ACC112 (cell line): ENCODE data around the gene BCAR1.

Experiments used
- H2AFZ ChIP-seq: fragments of 200-600 bp; sonication (generic); one replicate; pipeline ENCODE4 v1.6.0; 2017; ENCODE audit warnings: antibody characterized with exemption, low read length; ENCODE audit not compliant: unreplicated experiment
- H3K27ac ChIP-seq: fragments of 200-600 bp; sonication (generic); 2 replicates; pipeline ENCODE4 v1.5.1; 2014; ENCODE audit warnings: low read depth, mild to moderate bottlenecking, antibody characterized with exemption, low read length, moderate library complexity
- H3K27me3 ChIP-seq: fragments of 200-600 bp; sonication (generic); 2 replicates; pipeline ENCODE4 v1.6.1; 2014; ENCODE audit warnings: mild to moderate bottlenecking, antibody characterized with exemption, low read length, moderate library complexity, mixed read lengths; ENCODE audit not compliant: insufficient read depth
- H3K36me3 ChIP-seq: fragments of 200-600 bp; sonication (generic); 2 replicates; pipeline ENCODE4 v1.6.1; 2016; ENCODE audit warnings: mild to moderate bottlenecking, antibody characterized with exemption, low read length, moderate library complexity, mixed read lengths; ENCODE audit not compliant: insufficient read depth
- H3K4me1 ChIP-seq: fragments of 200-600 bp; sonication (generic); one replicate; pipeline ENCODE4 v1.6.1; 2016; ENCODE audit warnings: low read length, mixed read lengths; ENCODE audit not compliant: insufficient read depth, unreplicated experiment, control insufficient read depth
- H3K4me3 ChIP-seq: fragments of 200-600 bp; sonication (generic); 2 replicates; pipeline ENCODE4 v1.5.1; 2014; ENCODE audit warnings: mild to moderate bottlenecking, low read depth, low read length
- H3K79me2 ChIP-seq: fragments of 200-600 bp; sonication (generic); one replicate; pipeline ENCODE4 v1.6.0; 2016; ENCODE audit warnings: low read length; ENCODE audit not compliant: control insufficient read depth, unreplicated experiment, insufficient read depth

BCAR1 gene

GRCh38 chr16:75238853-75239541, 12.4 kb downstream of the BCAR1 start:
- H3K27ac ChIP-seq: peak overlapping the region; percentile 83
- peaks cover 90% of the 10 kb centered on the region for H3K79me2 ChIP-seq
- H3K4me3 ChIP-seq: no peak overlapping the region
- peaks cover 43% of the 10 kb centered on the region for H3K4me1 ChIP-seq
- H3K27me3 ChIP-seq: no peaks in the 10 kb centered on the region
- peaks cover 3% of the 10 kb centered on the region; the same call in 1 of the 2 replicates for H3K36me3 ChIP-seq
- H2AFZ ChIP-seq: no peak overlapping the region

GRCh38 chr16:75238132-75238852, 13.1 kb downstream of the BCAR1 start:
- H2AFZ ChIP-seq: no peak overlapping the region
- no peaks in the 10 kb centered on the region for H3K27me3 ChIP-seq
- peaks cover 8% of the 10 kb centered on the region; the same call in 1 of the 2 replicates for H3K36me3 ChIP-seq
- peak overlapping the region; percentile 83 for H3K27ac ChIP-seq
- no peak overlapping the region for H3K4me3 ChIP-seq
- peaks cover 87% of the 10 kb centered on the region for H3K79me2 ChIP-seq
- H3K4me1 ChIP-seq: peaks cover 37% of the 10 kb centered on the region

GRCh38 chr16:75237398-75238131, 13.9 kb downstream of the BCAR1 start:
- H3K27ac ChIP-seq: peak overlapping the region; percentile 83; the same call in 1 of the 2 replicates
- peaks cover 82% of the 10 kb centered on the region for H3K79me2 ChIP-seq
- H3K4me1 ChIP-seq: peaks cover 34% of the 10 kb centered on the region
- H3K27me3 ChIP-seq: no peaks in the 10 kb centered on the region
- H2AFZ ChIP-seq: no peak overlapping the region
- H3K36me3 ChIP-seq: peaks cover 12% of the 10 kb centered on the region; the same call in 1 of the 2 replicates
- H3K4me3 ChIP-seq: no peak overlapping the region

GRCh38 chr16:75236736-75237397, 14.6 kb downstream of the BCAR1 start:
- no peaks in the 10 kb centered on the region for H3K27me3 ChIP-seq
- peaks cover 78% of the 10 kb centered on the region for H3K79me2 ChIP-seq
- no peak overlapping the region for H3K27ac ChIP-seq
- H3K4me3 ChIP-seq: no peak overlapping the region
- H2AFZ ChIP-seq: no peak overlapping the region
- peaks cover 14% of the 10 kb centered on the region; the same call in 1 of the 2 replicates for H3K36me3 ChIP-seq
- H3K4me1 ChIP-seq: peaks cover 34% of the 10 kb centered on the region

- no peak overlapping the region for H2AFZ ChIP-seq
- peaks cover 14% of the 10 kb centered on the region; the same call in 1 of the 2 replicates for H3K36me3 ChIP-seq
- no peaks in the 10 kb centered on the region for H3K27me3 ChIP-seq
Measured at GRCh38 chr16:75236232-75236631, 15.2 kb downstream of the BCAR1 start.

GRCh38 chr16:75235721-75236193, 15.7 kb downstream of the BCAR1 start:
- Histone ChIP-seq H3K36me3 (peaks cover 14% of the 10 kb centered on the region; the same call in 1 of the 2 replicates), H3K79me2 (peaks cover 66% of the 10 kb centered on the region), H3K4me3 (no peak overlapping the region), H3K27ac (no peak overlapping the region), H2AFZ (no peak overlapping the region), H3K4me1 (peaks cover 33% of the 10 kb centered on the region), H3K27me3 (no peaks in the 10 kb centered on the region)

More at GRCh38 chr16:75236232-75236631, 15.2 kb downstream of the BCAR1 start:
- Histone ChIP-seq H3K4me3 (no peak overlapping the region), H3K79me2 (peaks cover 71% of the 10 kb centered on the region), H3K27ac (no peak overlapping the region), H3K4me1 (peaks cover 34% of the 10 kb centered on the region)

GRCh38 chr16:75234856-75235696, 16.3 kb downstream of the BCAR1 start:
- H3K27ac ChIP-seq: no peak overlapping the region
- H3K27me3 ChIP-seq: no peaks in the 10 kb centered on the region
- peaks cover 60% of the 10 kb centered on the region for H3K79me2 ChIP-seq
- H3K4me3 ChIP-seq: no peak overlapping the region
- no peak overlapping the region for H2AFZ ChIP-seq
- H3K4me1 ChIP-seq: peaks cover 26% of the 10 kb centered on the region
- peaks cover 12% of the 10 kb centered on the region; the same call in 1 of the 2 replicates for H3K36me3 ChIP-seq

GRCh38 chr16:75233611-75233938, 17.8 kb downstream of the BCAR1 start:
- Histone ChIP-seq H3K27me3 (no peaks in the 10 kb centered on the region), H2AFZ (no peak overlapping the region), H3K27ac (no peak overlapping the region), H3K4me1 (peaks cover 12% of the 10 kb centered on the region), H3K36me3 (0 out of 2 replicates have a peak, but pooled peaks cover 11% of the 10 kb centered on the region), H3K4me3 (no peak overlapping the region), H3K79me2 (peaks cover 45% of the 10 kb centered on the region)

- Histone ChIP-seq H3K79me2 (peaks cover 25% of the 10 kb centered on the region), H3K27ac (no peak overlapping the region), H3K36me3 (peaks cover 17% of the 10 kb centered on the region; the same call in 1 of the 2 replicates), H3K4me3 (no peak overlapping the region), H3K4me1 (no peaks in the 10 kb centered on the region), H2AFZ (no peak overlapping the region), H3K27me3 (no peaks in the 10 kb centered on the region)
Measured at GRCh38 chr16:75231570-75231969, 19.9 kb downstream of the BCAR1 start.
